Measurements from ENCODE around the gene STAG3.

Gene STAG3

DNA sequence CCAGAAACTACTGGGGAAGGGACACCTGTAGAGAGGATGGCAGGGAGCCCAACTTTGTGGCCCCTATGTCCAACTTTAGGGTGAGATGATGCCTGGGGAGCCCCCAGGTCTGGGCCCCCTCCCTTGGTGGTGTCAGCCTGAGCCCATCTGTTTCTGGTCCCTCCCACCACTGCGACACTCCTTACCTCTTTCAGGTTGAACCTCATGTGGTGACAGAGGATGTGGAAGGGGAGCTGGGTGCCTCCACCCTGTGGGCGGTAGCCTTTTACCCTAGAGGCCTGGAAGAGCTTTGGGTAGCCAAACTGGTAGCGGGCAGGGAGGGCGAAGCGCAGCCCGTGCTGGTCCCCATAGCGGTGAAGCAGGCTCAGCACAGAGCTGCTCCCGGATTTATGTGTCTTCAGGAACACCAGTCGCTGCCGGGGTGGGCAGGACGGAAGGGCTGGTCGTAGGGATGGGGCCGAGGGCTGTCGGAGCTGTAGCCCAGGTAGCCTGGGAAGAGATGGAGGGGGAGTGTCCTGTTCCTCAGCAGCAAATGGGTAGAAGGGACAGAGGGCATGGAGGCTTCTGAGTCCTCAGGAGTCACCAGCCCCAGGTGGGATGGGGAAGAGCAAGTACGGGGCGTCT is 11.3 kb upstream of the STAG3 start:
- Histone ChIP-seq H3K9me3 (ENCODE audit: control insufficient read depth, insufficient read depth, low read length) (no peaks in the 10 kb centered on the region), H3K27ac (ENCODE audit: low read length) (no peak overlapping the region), H3K4me1 (ENCODE audit: control insufficient read depth, insufficient read depth, low read length) (peaks cover 5% of the 10 kb centered on the region), H3K36me3 (ENCODE audit: control insufficient read depth, insufficient read depth, low read length) (no peaks in the 10 kb centered on the region), H3K27me3 (ENCODE audit: control insufficient read depth, insufficient read depth, low read length) (no peaks in the 10 kb centered on the region), H3K4me3 (ENCODE audit: low read length) (no peak overlapping the region)
- WGBS (ENCODE audit: insufficient coverage, insufficient read length) = no CpG with 5 or more reads among the region's 16 CpGs
- no peak for DNase-seq (ENCODE audit: low read depth, low spot score)

DNA sequence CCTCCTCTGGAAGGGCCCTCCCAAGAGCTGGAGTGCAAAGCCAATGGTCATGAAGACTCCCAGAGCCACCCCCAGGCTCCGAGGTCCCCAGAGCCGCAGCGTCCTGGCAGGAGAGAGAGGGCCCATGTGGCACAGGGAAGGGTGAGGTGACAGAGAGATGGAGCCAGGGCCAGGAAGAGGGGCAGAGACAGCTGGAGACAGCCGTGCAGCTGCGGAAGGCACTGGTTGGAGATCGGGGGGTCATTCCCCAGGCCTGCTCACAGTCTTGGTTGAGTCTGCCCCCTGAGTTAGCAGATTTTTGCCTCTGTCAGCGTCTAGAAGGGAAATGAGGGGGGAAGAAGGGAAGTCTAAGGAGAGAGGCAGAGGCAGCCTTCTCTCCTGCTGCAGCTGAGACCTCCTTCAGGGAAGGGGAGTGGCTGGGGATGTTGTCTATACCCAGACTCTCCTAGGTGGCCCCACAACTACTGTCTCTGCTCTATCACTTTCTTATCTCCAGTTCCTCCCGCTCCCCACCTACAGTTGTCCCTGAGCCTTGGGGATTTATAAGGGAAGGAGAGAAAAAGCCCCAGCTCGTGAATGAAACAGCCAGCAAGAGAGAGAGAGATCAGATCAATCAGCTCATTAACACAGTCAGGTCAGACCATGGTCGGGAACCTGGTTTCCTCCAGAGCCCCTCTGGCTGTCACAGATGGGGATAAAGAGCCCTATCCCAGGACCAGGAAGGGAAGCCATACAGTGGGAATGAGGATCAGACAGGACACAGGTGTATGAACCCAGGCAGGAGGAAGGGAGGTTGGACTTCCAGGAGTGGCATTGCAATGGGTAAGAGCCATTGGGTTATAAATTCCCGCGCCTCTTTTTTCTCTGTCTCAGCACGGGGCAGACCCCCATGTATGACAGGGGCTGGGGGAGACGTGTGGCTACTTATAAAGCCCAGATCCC is 10.5 kb upstream of the STAG3 start:
- no peak for DNase-seq (ENCODE audit: low read depth, low spot score)
- H3K4me3 ChIP-seq (ENCODE audit: low read length) = no peak overlapping the region; the same call in 1 of the 2 replicates
- WGBS (ENCODE audit: insufficient coverage, insufficient read length) = no CpG with 5 or more reads among the region's 14 CpGs

DNA sequence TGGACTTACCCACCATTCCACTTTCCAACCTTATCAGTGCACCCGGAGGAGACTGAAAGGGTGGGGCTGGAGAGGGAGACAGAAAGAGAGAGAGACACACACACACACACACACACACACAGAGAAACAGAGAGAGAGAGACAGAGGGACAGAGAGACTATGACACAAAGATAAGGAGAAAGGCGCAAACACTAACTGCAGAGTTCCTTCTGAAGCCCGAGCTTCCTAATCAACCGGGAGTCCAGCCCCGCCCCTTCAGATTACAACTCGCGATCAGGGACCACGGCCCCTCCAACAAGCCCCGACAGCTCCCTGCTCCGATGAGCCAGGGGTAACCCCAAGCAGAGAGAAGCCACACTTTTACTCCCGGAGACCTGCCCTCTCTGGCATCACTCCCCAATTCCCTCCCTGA is 9.8 kb upstream of the STAG3 start:
- peaks cover 5% of the 10 kb centered on the region for H3K4me1 ChIP-seq (ENCODE audit: control insufficient read depth, insufficient read depth, low read length)
- H3K9me3 ChIP-seq (ENCODE audit: control insufficient read depth, insufficient read depth, low read length) = no peaks in the 10 kb centered on the region
- no peak overlapping the region for H3K27ac ChIP-seq (ENCODE audit: low read length)
- DNase-seq (ENCODE audit: low read depth, low spot score) = no peak
- no CpG with 5 or more reads among the region's 11 CpGs for WGBS (ENCODE audit: insufficient coverage, insufficient read length)
- no peaks in the 10 kb centered on the region for H3K36me3 ChIP-seq (ENCODE audit: control insufficient read depth, insufficient read depth, low read length)
- peak overlapping the region; percentile 67; the same call in 1 of the 2 replicates for H3K4me3 ChIP-seq (ENCODE audit: low read length)
- H3K27me3 ChIP-seq (ENCODE audit: control insufficient read depth, insufficient read depth, low read length) = no peaks in the 10 kb centered on the region

More for the DNA sequence above, 10.5 kb upstream of the STAG3 start:
- H3K27me3 ChIP-seq (ENCODE audit: control insufficient read depth, insufficient read depth, low read length) = no peaks in the 10 kb centered on the region
- no peaks in the 10 kb centered on the region for H3K9me3 ChIP-seq (ENCODE audit: control insufficient read depth, insufficient read depth, low read length)
- H3K4me1 ChIP-seq (ENCODE audit: control insufficient read depth, insufficient read depth, low read length) = peaks cover 5% of the 10 kb centered on the region
- no peaks in the 10 kb centered on the region for H3K36me3 ChIP-seq (ENCODE audit: control insufficient read depth, insufficient read depth, low read length)
- H3K27ac ChIP-seq (ENCODE audit: low read length) = no peak overlapping the region

DNA sequence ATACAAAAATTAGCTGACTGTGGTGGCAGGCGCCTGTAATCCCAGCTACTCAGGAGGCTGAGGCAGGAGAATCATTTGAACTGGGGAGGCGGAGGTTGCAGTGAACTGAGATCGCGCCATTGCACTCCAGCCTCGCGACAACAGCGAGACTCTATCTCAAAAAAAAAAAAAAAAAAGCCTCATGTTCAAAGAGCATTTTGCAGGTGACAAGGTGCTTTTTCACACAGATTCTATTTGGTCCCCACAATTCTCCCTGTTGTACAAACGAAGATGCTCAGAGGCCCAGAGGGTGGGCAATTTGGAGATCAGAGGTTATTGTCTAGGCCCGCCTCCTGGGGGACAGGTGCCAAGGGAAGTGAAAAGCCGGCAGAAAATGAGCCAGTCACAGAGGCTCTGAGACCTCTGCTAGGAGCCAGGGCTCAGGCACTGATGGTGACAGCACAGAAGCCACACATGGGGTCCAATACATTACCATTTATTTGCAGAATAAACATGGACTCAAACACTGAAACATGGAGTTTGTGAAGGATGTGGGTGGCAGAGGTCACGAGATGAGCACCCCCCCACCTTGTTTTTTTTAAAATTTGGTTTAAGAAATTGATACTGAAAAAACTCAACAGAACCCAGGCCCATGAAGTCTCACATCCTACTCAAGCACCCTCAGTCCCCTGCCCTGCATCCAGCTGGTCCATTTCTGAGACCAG is 8.4 kb upstream of the STAG3 start:
- DNase-seq (ENCODE audit: low read depth, low spot score) = no peak
- Histone ChIP-seq H3K9me3 (ENCODE audit: control insufficient read depth, insufficient read depth, low read length) (no peaks in the 10 kb centered on the region), H3K27me3 (ENCODE audit: control insufficient read depth, insufficient read depth, low read length) (no peaks in the 10 kb centered on the region), H3K4me1 (ENCODE audit: control insufficient read depth, insufficient read depth, low read length) (peaks cover 5% of the 10 kb centered on the region), H3K27ac (ENCODE audit: low read length) (no peak overlapping the region), H3K4me3 (ENCODE audit: low read length) (no peak overlapping the region), H3K36me3 (ENCODE audit: control insufficient read depth, insufficient read depth, low read length) (peaks cover 5% of the 10 kb centered on the region)
- WGBS (ENCODE audit: insufficient coverage, insufficient read length) = no CpG with 5 or more reads among the region's 11 CpGs

DNA sequence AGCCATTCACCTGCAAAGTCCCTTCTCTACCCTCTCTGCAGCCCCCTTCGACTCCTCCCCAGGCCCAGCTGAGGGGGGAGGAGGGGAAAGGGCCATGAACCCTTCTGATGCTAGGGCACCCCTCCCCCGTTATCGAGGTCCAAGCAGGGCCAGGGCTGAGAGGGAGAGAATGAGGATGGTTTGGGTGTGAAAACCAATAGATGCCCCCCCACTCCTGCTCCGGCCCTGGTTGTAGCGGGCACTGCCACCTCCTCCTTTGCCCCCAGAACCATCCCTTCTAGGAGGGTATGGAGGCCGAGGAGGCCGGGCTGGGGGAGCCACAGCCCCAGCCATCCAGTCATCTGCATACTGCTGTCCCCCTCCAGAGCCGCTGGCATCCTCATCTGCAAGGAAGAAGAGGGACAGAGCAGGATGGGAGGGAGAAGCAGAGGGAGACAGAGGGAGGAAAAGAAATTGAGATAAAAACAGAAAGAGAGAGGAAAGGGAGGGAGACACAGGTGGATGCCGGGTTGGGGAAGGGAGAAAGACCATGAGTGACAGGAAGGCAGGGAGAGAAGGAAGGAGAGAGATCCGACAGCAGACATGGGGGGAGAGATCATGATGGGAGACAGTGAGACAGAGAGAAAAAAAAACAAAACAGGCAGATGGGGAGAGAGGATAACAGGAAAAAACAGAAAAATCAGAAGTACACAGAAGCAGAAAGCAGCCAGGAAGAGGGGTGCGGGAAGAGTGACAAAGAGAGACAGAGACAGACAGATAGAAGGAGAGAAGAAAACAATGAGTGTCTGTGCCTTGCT is 7.4 kb upstream of the STAG3 start:
- Histone ChIP-seq H3K27ac (ENCODE audit: low read length) (no peak overlapping the region), H3K27me3 (ENCODE audit: control insufficient read depth, insufficient read depth, low read length) (no peaks in the 10 kb centered on the region), H3K4me1 (ENCODE audit: control insufficient read depth, insufficient read depth, low read length) (peaks cover 5% of the 10 kb centered on the region), H3K9me3 (ENCODE audit: control insufficient read depth, insufficient read depth, low read length) (no peaks in the 10 kb centered on the region), H3K36me3 (ENCODE audit: control insufficient read depth, insufficient read depth, low read length) (peaks cover 5% of the 10 kb centered on the region), H3K4me3 (ENCODE audit: low read length) (no peak overlapping the region)
- WGBS (ENCODE audit: insufficient coverage, insufficient read length) = no CpG with 5 or more reads among the region's 11 CpGs
- no peak for DNase-seq (ENCODE audit: low read depth, low spot score)

DNA sequence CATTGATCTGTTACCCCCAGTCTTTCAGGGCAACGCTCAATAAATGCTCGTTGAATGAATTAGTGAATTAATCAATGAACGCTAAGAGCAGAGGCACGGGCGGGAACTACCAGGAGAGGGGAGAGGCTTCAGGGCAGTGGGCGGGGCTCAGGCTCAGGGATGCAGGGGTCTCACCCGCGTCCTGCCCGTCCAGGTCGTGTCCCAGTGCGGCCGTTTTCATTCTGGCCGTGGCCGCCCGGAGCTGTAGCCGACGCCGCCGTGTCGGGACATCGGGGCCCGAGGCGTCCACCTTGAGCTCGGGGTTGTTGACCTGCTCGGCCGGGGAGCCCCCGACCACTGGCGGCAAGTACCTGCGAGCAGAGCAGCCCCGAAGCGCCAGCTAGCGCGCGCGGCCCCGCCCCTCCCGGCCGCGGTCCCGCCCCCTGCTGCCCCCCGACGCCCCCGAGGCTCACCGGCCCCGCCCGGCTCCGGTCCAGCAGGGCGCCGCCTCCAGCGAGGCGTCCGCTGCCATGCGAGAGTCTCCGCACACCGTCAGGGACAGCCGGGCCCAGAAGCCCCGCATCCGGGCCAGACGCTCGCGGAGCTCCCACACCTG is 6.5 kb upstream of the STAG3 start:
- Histone ChIP-seq H3K4me1 (ENCODE audit: control insufficient read depth, insufficient read depth, low read length) (peaks cover 6% of the 10 kb centered on the region), H3K9me3 (ENCODE audit: control insufficient read depth, insufficient read depth, low read length) (no peaks in the 10 kb centered on the region), H3K27ac (ENCODE audit: low read length) (no peak overlapping the region), H3K4me3 (ENCODE audit: low read length) (peak overlapping the region; percentile 32; the same call in 1 of the 2 replicates), H3K27me3 (ENCODE audit: control insufficient read depth, insufficient read depth, low read length) (no peaks in the 10 kb centered on the region), H3K36me3 (ENCODE audit: control insufficient read depth, insufficient read depth, low read length) (peaks cover 5% of the 10 kb centered on the region)
- DNase-seq (ENCODE audit: low read depth, low spot score) = no peak
- no CpG with 5 or more reads among the region's 61 CpGs for WGBS (ENCODE audit: insufficient coverage, insufficient read length)

DNA sequence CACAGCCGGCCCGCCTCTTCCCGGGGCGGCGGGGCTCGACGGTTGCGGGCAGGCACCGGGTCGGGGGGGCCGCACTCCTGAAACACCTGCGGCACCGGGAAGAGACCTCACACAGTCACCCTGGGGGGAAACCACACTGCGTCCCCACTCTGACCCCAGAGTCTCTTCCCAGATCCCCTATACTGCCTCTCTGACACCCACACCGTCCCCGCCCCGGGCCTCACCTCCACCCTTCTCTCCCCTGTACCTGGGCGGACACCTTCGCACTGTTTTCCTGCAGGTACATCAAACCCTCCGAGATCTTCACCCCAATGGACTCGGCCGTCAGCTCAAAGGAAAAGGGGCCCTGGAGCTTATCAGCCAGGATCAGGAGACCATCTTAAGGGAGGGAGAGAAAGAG is 5.9 kb upstream of the STAG3 start:
- no CpG with 5 or more reads among the region's 22 CpGs for WGBS (ENCODE audit: insufficient coverage, insufficient read length)

DNA sequence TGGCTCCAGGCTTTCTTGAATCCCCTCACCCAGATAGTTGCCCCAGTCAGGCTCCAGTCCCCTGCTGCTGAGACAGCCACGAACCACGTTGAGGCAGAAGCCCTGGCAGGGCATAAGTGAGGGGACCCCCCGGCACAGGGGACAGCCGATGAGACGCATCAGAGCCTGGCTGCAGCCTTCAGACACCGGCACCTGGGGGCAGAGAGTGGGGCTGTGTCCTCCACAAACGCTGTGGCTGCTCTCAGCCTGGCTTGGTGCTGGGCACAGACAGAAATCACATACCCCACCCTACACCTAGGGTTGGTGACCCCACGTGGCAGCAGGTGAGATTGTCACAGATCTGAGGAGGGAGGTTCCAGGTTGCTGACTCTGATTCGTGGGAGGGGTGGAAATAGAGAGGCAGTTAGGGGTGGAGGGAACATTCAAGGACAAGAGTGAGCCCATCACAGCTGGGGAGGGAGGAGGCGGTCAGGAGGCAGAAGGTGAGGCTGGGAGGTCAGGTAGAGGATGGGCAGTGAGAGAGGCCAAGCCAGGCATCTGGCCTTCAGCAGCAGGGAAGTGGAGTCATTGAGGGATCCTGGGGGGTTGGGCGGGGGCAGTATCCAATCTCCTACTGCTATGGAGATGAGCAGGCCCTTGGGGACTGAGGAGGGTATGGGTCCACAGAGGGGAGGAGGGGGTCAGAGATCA is 3.8 kb upstream of the STAG3 start:
- no peaks in the 10 kb centered on the region for H3K9me3 ChIP-seq (ENCODE audit: control insufficient read depth, insufficient read depth, low read length)
- no peaks in the 10 kb centered on the region for H3K27me3 ChIP-seq (ENCODE audit: control insufficient read depth, insufficient read depth, low read length)
- H3K27ac ChIP-seq (ENCODE audit: low read length) = no peak overlapping the region
- peaks cover 5% of the 10 kb centered on the region for H3K36me3 ChIP-seq (ENCODE audit: control insufficient read depth, insufficient read depth, low read length)
- no CpG with 5 or more reads among the region's 11 CpGs for WGBS (ENCODE audit: insufficient coverage, insufficient read length)
- no peak overlapping the region for H3K4me3 ChIP-seq (ENCODE audit: low read length)
- no peak for DNase-seq (ENCODE audit: low read depth, low spot score)
- H3K4me1 ChIP-seq (ENCODE audit: control insufficient read depth, insufficient read depth, low read length) = peaks cover 4% of the 10 kb centered on the region

More for the DNA sequence above, 5.9 kb upstream of the STAG3 start:
- Histone ChIP-seq H3K36me3 (ENCODE audit: control insufficient read depth, insufficient read depth, low read length) (peaks cover 5% of the 10 kb centered on the region), H3K4me1 (ENCODE audit: control insufficient read depth, insufficient read depth, low read length) (peaks cover 7% of the 10 kb centered on the region), H3K9me3 (ENCODE audit: control insufficient read depth, insufficient read depth, low read length) (no peaks in the 10 kb centered on the region), H3K27ac (ENCODE audit: low read length) (no peak overlapping the region), H3K4me3 (ENCODE audit: low read length) (peak overlapping the region; percentile 32; the same call in 1 of the 2 replicates), H3K27me3 (ENCODE audit: control insufficient read depth, insufficient read depth, low read length) (no peaks in the 10 kb centered on the region)
- DNase-seq (ENCODE audit: low read depth, low spot score) = no peak

DNA sequence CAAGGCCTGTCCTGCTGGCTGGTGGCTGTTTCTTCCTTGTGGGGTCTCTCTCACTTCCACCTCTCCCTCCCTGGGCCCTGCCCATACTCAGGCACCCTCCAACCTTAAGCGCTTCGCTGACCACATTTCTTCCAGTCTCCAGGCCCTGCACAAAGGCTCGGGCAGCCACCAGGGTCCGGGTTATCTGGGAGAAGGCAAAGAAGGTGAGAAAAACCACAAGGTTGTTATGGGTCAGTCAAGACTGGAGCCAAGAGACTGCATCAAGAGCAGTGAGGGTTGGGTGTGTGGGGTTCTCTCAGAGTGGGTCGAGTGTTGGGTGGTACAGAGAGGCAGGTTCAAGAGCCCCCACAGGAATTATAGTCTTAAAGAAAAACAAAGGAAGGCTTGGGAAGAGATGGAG is 3.1 kb upstream of the STAG3 start:
- Histone ChIP-seq H3K36me3 (ENCODE audit: control insufficient read depth, insufficient read depth, low read length) (peaks cover 5% of the 10 kb centered on the region), H3K4me1 (ENCODE audit: control insufficient read depth, insufficient read depth, low read length) (peaks cover 4% of the 10 kb centered on the region), H3K4me3 (ENCODE audit: low read length) (no peak overlapping the region), H3K27me3 (ENCODE audit: control insufficient read depth, insufficient read depth, low read length) (no peaks in the 10 kb centered on the region), H3K27ac (ENCODE audit: low read length) (no peak overlapping the region), H3K9me3 (ENCODE audit: control insufficient read depth, insufficient read depth, low read length) (no peaks in the 10 kb centered on the region)
- no peak for DNase-seq (ENCODE audit: low read depth, low spot score)
- no CpG with 5 or more reads among the region's 5 CpGs for WGBS (ENCODE audit: insufficient coverage, insufficient read length)

All from iPS DF 6.9 (cell line).